ENCODE data around the gene G6PC2. TPM values are rescaled to one million over a fixed set of nuclear protein-coding genes. Genes with fewer than 3 reads are reported as not detected.
"Not testable (repeated sequence)": the region's sequence is repeated elsewhere in the genome, so short reads cannot be mapped to it uniquely, and the experiment has no call there.

Gene G6PC2
- total RNA-seq, 1 experiment from 2014 or later: not detected

GRCh38 chr2:168907940-168908662 is 7.0 kb downstream of the G6PC2 start:
- DNase-seq (ENCODE audit: low spot score): no peak

- DNase-seq (ENCODE audit: low spot score): no peak
Measured at GRCh38 chr2:168910330-168910729, 9.2 kb downstream of the G6PC2 start.

- no peak for DNase-seq (ENCODE audit: low spot score)
Measured at GRCh38 chr2:168912466-168912865, 11.4 kb downstream of the G6PC2 start.

GRCh38 chr2:168912901-168913369 is 11.8 kb downstream of the G6PC2 start:
- DNase-seq (ENCODE audit: low spot score): no peak

DNA sequence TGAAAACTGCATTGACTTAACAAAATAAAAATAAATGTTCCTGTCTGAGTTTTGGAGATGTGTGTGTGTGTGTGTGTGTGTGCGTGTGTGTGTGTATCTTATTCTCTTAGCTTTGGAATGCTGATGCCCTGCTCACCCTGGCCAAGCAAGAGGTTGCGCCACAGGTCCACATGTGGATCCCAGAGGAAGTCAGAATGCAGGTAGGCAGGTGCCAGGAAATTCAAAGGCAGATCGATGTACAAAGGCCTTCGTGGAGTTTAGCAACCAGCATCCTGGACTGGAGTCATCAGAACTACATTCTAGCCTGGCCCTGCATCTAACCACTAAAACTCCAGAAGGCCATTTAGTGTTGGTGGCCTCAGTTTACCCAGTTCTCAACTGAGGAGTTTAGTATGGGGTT is 12.4 kb downstream of the G6PC2 start:
- DNase-seq (ENCODE audit: low spot score): no peak

DNA sequence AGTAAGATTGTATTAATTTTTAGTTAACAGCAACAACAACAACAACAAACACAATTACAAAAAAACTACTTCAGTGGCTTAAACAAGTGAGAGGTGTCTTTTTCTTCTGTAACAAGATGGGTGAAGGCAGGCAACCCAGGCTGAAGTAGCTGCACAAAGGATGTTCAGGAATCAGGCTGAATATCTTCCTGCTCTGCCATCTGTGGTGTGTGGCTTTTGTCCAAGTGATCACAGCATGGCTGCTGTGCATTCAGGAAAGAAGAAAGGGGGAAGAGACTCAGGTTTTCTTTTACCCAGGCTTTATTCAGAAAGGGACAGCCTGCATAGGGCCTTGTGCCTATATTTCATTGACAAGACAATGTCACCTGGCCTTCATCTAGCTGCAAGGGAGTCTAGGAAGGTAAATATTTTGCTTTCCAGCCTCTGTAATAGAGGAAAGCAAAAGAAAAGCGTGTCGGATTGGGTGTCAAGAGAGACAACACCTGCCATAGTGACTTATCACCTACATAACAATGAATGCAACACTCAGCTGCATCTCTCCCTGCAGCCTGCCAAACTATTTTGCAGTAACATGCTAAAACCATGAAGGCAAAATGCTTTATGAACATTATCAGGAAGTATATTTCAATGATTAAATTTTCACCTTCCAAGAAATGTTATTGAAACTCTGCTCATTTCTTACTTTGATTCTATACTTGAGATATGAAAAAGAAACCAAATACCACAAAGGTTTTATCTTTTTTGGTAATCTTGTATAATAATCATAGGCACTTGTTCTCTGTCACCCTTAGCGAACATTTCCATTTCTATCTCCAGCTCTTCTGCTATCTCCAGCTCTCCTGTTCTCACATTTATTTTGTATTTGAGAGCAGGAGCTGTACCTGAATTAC is 14.6 kb downstream of the G6PC2 start:
- no peak for DNase-seq (ENCODE audit: low spot score)

- no peak for DNase-seq (ENCODE audit: low spot score)
Measured at GRCh38 chr2:168916331-168916675, 15.2 kb downstream of the G6PC2 start.

DNA sequence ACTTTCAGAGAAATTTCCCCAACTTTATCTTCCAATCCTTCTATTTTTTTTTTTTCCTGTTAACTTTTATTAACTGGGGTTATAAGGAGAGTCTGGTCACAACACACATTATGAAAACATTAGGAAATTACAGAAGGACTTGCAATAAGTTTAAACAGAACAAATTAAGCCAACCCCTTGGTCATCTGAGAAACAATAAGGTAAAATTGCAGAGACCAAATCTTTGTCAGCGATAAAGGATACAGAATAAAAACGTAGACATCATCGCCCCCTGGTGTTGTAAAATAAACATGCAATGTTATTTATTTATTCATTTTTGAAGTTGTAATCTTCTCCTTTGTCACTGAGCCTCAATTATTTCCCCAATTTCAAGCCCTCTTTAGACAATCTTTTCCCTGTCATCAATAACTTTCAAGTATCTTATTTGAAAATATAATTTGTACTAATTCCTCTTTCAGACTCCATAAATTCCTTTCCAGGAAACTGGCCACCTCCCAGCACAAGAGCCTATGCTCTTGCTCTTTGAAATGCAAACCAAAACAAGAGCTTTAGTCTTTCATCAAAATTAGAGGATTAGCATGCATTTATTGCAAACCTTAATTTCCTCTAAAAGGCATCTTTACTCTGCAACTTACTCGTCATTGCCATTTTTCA is 19.5 kb downstream of the G6PC2 start:
- peak; percentile 74 for DNase-seq (ENCODE audit: low spot score)

DNA sequence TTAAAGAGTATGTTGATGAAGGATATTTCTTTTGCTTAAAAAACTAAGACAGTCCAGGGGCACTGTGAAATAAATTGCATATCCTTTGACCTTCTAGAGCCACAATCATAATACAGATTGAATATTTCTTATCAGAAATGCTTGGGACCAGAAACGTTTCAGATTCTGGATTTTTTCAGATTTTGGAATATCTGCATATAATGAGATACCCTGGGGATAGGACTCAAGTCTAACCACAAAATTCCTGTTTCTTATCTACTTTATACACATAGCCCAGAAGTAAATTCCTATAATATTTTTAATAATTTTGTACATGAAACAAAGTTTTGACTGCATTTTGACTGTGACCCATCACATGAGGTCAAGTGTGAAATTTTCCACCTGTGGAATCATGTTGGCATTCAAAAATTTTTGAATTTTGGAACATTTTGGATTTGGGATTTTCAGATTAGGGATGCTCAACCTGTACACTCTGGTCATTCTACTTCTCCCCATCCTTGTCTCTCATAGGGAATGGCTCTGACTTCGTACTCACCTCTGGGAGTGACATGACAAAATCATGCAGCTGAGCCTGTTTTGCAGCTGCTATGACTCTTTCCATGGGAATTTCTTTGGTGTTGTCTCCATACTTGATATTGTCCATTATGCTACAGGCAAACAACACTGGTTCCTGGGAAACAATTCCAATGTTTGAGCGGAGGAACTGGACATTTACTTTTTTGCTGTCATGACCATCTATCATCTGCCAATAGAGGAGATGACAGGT is 25.7 kb downstream of the G6PC2 start:
- no peak for DNase-seq (ENCODE audit: low spot score)

GRCh38 chr2:168928113-168928831 is 27.2 kb downstream of the G6PC2 start:
- no peak for DNase-seq (ENCODE audit: low spot score)

DNA sequence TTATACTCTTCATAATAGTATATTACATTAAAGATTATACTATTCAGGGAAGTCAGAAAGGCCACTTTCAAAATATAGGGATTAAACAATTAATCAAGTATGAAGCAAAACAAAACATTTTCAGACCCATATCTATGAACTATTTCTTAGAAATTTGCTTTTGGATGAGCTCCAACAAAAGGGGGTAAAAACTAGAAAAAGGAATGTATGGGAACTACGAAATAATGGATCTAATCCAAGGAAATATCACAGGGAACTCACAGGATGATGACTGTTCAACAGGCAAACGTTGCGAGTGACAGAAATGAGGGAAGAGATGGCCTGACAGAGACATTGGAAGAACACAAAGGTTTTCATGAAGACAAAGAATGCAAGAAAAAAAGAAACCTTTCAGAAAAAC is 27.9 kb downstream of the G6PC2 start:
- DNase-seq (ENCODE audit: low spot score): no peak

DNA sequence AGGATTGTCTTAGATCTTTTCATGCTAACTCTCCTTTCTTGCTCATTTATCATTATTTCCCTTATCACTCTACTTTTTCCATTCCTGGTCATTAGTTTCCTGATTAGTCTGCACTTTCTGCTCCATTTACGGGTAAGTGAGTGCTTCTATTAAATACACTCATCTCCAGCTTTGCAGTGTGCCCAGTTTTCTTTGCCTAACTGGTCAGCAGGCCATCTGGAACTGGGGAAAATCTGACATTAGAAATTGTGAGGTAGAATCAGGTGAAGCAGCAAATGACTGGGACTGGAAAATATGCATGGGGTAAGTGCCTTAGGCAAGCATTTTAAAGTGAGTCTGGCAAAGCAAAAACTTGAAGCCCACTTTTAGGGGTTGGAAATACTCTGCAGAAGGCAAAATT is 29.2 kb downstream of the G6PC2 start:
- no peak for DNase-seq (ENCODE audit: low spot score)

- not testable (repeated sequence) for DNase-seq (ENCODE audit: low spot score)
Measured at GRCh38 chr2:168932174-168932573, 31.1 kb downstream of the G6PC2 start.

- DNase-seq (ENCODE audit: low spot score): no peak
Measured at GRCh38 chr2:168934826-168935225, 33.7 kb downstream of the G6PC2 start.

GRCh38 chr2:168935810-168936581 is 34.9 kb downstream of the G6PC2 start:
- DNase-seq (ENCODE audit: low spot score): no peak

- DNase-seq (ENCODE audit: low spot score): no peak
Measured at GRCh38 chr2:168939061-168939460, 38.0 kb downstream of the G6PC2 start.

DNA sequence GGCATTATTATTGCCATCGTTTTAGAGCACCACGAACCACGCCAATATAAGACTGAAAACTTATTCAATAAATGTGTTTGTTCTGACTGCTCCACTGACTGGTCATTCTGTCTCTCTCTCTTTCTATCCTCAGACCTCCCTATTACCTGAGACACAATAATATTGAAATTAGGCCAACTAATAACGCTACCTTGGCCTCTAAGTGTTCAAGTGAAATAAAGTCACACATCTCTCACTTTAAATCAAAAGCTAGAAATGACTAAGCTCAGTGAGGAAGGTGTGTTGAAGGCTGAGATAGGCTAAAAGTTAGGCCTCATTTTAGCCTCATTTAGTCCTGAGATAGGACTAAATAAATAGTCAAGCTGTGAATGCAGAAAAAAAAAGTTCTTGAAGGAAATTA is 38.8 kb downstream of the G6PC2 start:
- DNase-seq (ENCODE audit: low spot score): no peak

DNA sequence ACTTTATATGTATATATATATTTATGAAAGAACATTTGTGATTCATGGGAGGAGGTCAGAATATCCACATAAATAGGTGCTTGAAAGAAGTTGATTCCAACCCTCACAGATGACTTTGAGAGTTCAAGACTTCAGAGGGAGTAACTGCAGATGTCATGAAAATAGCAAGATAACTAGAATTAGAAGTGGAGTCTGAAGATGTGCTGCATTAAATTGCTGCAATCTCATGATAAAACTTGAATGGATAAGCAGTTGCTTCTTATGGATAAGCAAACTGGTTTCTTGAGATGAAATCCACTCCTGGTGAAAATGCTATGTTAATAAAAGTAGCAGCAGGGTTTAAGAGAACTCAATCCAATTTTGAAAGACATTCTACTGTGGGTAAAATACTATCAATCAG is 40.2 kb downstream of the G6PC2 start:
- no peak for DNase-seq (ENCODE audit: low spot score)

DNA sequence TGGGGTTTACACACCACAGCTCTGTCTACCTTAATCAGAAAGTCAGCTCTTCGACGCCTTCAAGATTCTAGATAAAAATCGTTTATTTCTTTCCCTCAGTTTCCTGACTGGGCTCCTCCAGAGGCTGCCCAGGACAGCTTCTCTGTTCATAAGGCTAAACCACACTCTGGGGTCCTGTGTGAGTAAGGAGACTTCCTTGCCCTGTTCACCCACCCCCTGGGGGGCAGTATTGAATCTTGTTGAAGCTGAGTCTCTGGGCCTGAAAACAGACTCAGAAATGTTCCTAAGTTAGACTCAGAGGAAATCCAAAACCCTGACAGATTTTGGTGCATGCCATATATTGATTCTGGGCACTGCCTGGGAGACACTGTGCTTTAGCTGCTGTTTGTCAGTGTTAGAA is 43.0 kb downstream of the G6PC2 start:
- DNase-seq (ENCODE audit: low spot score): no peak

- DNase-seq (ENCODE audit: low spot score): no peak
Measured at GRCh38 chr2:168945508-168945907, 44.4 kb downstream of the G6PC2 start.
